ENCODE results near the gene SLC25A26. TPM values are rescaled to one million over a fixed set of nuclear protein-coding genes. Genes with fewer than 3 reads are reported as not detected.

Gene SLC25A26
- total RNA-seq, 1 experiment from 2014 or later: 23.8 TPM

- Histone ChIP-seq H3K9me2 (ENCODE audit: insufficient read depth) (no peaks in the 10 kb centered on the region), H3K36me3 (ENCODE audit: control insufficient read depth in 1 of 2, insufficient read depth in 2 of 2, low read length in 2 of 2) (no peaks in the 10 kb centered on the region), H3K27ac (ENCODE audit: low read depth, low read length) (no peak overlapping the region), H3K79me2 (ENCODE audit: insufficient read depth, low read length) (no peaks in the 10 kb centered on the region), H3K4me1 (ENCODE audit: control insufficient read depth in 1 of 2, insufficient read depth in 2 of 2, low read length in 2 of 2) (peaks cover 0 to 4% of the 10 kb centered on the region in 2 experiments; a peak in 2 of 4 replicates), H3K4me2 (ENCODE audit: low read length) (no peak overlapping the region), H3K9ac (ENCODE audit: low read length) (no peak overlapping the region), H2AFZ (ENCODE audit: low read depth, low read length, poor library complexity, severe bottlenecking) (no peak overlapping the region), H3K9me3 (ENCODE audit: control insufficient read depth in 1 of 2, insufficient read depth in 1 of 2, low read depth in 1 of 2, low read length in 2 of 2) (no peaks in the 10 kb centered on the region), H3K27me3 (ENCODE audit: insufficient read depth, low read length) (peaks cover 7% of the 10 kb centered on the region; the same call in 1 of the 2 replicates), H3K4me3 (replicated peaks in 1 of 2; ENCODE audit: low read depth in 1 of 2, low read length in 2 of 2) (no peak overlapping the region), H4K20me1 (ENCODE audit: insufficient read depth) (no peaks in the 10 kb centered on the region)
- ATAC-seq (no peak), DNase-seq (ENCODE audit: low read depth, low spot score) (no peak)
- CTCF ChIA-PET: no interaction called here
- intact Hi-C loops (cut with micrococcal nuclease): no loop called here
- no peak for TF ChIP-seq FOSL1 (IDR thresholded peaks at IDR 0.05; ENCODE audit: low read depth)
- no peak for TF ChIP-seq JUND (IDR thresholded peaks at IDR 0.05)
- TF ChIP-seq REST (IDR thresholded peaks at IDR 0.05; ENCODE audit: low read depth): no peak
- TF ChIP-seq SP1 (IDR thresholded peaks at IDR 0.05; ENCODE audit: low read depth): no peak
- no peak for TF ChIP-seq ZNF274 (IDR thresholded peaks at IDR 0.05; ENCODE audit: low read depth, low read length)
- no peak for TF ChIP-seq POLR2A (IDR thresholded peaks at IDR 0.05; ENCODE audit: borderline replicate concordance, extremely low read depth, insufficient read depth, insufficient read length)
- TF ChIP-seq MAX (IDR thresholded peaks at IDR 0.05): no peak
- TF ChIP-seq RAD21 (IDR thresholded peaks at IDR 0.05; ENCODE audit: low read depth): no peak
- TF ChIP-seq ELF1 (IDR thresholded peaks at IDR 0.05; ENCODE audit: borderline replicate concordance, low read depth): no peak
- RAD21 ChIA-PET (ENCODE audit: low non-redundant PET in 1 of 2, low total read pairs in 2 of 2, uncharacterized antibody in 2 of 2, unreplicated experiment in 2 of 2): no interaction called here
- POLR2A ChIA-PET: no interaction called here
- no TSS peak for BruUV-seq (replicated peaks)
Measured at GRCh38 chr3:66200786-66201185, 20.0 kb upstream of the SLC25A26 start.

Data from HCT116 (cell line).